ENCODE measurements around the gene CD3D. TPM values are rescaled to one million over a fixed set of nuclear protein-coding genes. Genes with fewer than 3 reads are reported as not detected.

CD3D gene
- polyA plus RNA-seq, 1 donor from 2014 or later = not detected

GRCh38 chr11:118364956-118365615 lies 22.6 kb upstream of the CD3D start:
- H3K79me2 ChIP-seq (replicated peaks; ENCODE audit: insufficient read depth, low read length) = peaks cover 23% of the 10 kb centered on the region
- H2AFZ ChIP-seq (ENCODE audit: low read depth, low read length) = no peak overlapping the region
- no peaks in the 10 kb centered on the region for H4K20me1 ChIP-seq (ENCODE audit: insufficient read depth)
- H3K9me3 ChIP-seq (ENCODE audit: low read length) = no peaks in the 10 kb centered on the region
- no peaks in the 10 kb centered on the region for H3F3A ChIP-seq (ENCODE audit: insufficient read depth, low read length, poor library complexity, severe bottlenecking)
- peaks cover 7% of the 10 kb centered on the region for H3K36me3 ChIP-seq (ENCODE audit: insufficient read depth, low read length)
- no peak overlapping the region for H3K4me3 ChIP-seq (ENCODE audit: low read length)
- TF ChIP-seq MXI1 (conservative IDR thresholded peaks at IDR 0.05; ENCODE audit: poor library complexity, severe bottlenecking) = no peak
- TF ChIP-seq SMC3 (conservative IDR thresholded peaks at IDR 0.05; ENCODE audit: poor library complexity) = no peak
- H3K9me2 ChIP-seq (ENCODE audit: insufficient read depth, low read length) = no peaks in the 10 kb centered on the region
- H3K9ac ChIP-seq (ENCODE audit: low read length) = no peak overlapping the region
- no peaks in the 10 kb centered on the region for H3K27me3 ChIP-seq (ENCODE audit: insufficient read depth, low read depth, low read length)
- H3K27ac ChIP-seq (ENCODE audit: low read length) = no peak overlapping the region
- no peak overlapping the region for H3K4me2 ChIP-seq (ENCODE audit: low read length)

- Histone ChIP-seq H2AFZ (ENCODE audit: low read depth, low read length) (peak within 1 kb of the TSS; percentile 97), H3K27me3 (ENCODE audit: insufficient read depth, low read depth, low read length) (no peaks in the 10 kb centered on the region), H3K9ac (ENCODE audit: low read length) (peak within 1 kb of the TSS; percentile 74), H3K27ac (ENCODE audit: low read length) (peak within 1 kb of the TSS; percentile 75), H3K4me3 (ENCODE audit: low read length) (peak within 1 kb of the TSS; percentile 73), H3K79me2 (replicated peaks; ENCODE audit: insufficient read depth, low read length) (peaks cover 29% of the 10 kb centered on the region), H3K9me2 (ENCODE audit: insufficient read depth, low read length) (no peaks in the 10 kb centered on the region), H3K36me3 (ENCODE audit: insufficient read depth, low read length) (no peaks in the 10 kb centered on the region), H3F3A (ENCODE audit: insufficient read depth, low read length, poor library complexity, severe bottlenecking) (no peaks in the 10 kb centered on the region), H4K20me1 (ENCODE audit: insufficient read depth) (no peaks in the 10 kb centered on the region), H3K4me2 (ENCODE audit: low read length) (peak within 1 kb of the TSS; percentile 97), H3K9me3 (ENCODE audit: low read length) (no peaks in the 10 kb centered on the region)
- peak; percentile 62 for TF ChIP-seq EP300 (conservative IDR thresholded peaks at IDR 0.05; ENCODE audit: poor library complexity, severe bottlenecking)
- TF ChIP-seq TAF1 (IDR thresholded peaks at IDR 0.05; ENCODE audit: low read depth) = peak; percentile 78
- TF ChIP-seq SMC3 (conservative IDR thresholded peaks at IDR 0.05; ENCODE audit: poor library complexity) = peak; percentile 39
- TF ChIP-seq POLR2AphosphoS5 (IDR thresholded peaks at IDR 0.05) = peak; percentile 93
- TF ChIP-seq RAD21 (conservative IDR thresholded peaks at IDR 0.05) = peak; percentile 47
- no peak for TF ChIP-seq CTCF (IDR thresholded peaks at IDR 0.05; ENCODE audit: poor library complexity, severe bottlenecking)
- TF ChIP-seq REST (IDR thresholded peaks at IDR 0.05; ENCODE audit: borderline replicate concordance) = peak; percentile 56
- TF ChIP-seq MXI1 (conservative IDR thresholded peaks at IDR 0.05; ENCODE audit: poor library complexity, severe bottlenecking) = peak; percentile 83
- TF ChIP-seq EZH2 (IDR thresholded peaks at IDR 0.05; ENCODE audit: borderline replicate concordance, insufficient read depth, low read length, poor library complexity, severe bottlenecking) = no peak
Measured at GRCh38 chr11:118359295-118359958, 16.9 kb upstream of the CD3D start, which contains the start of gene UBE4A. Gene UBE4A, plus strand, starts transcription at chr11:118359600. Its CDS starts 5,481 bp downstream, at chr11:118365081.
